Frontal cortex (tissue), 1 donor: ENCODE results near the gene RNF166. TPM values are rescaled to one million over a fixed set of nuclear protein-coding genes. Genes with fewer than 3 reads are reported as not detected.

ENCODE experiments used
- total RNA-seq: library from RNA; depleted of rRNA; stranded (reverse); fragments of >200 nt; gene quantifications from one replicate; pipeline ENCODE4 v1.2.3, GENCODE V29; 2014

The RNF166 gene
- total RNA-seq, 1 donor from 2014 or later: 10.2 TPM

Other genes starting within 250 kb of the RNF166 start
- gene ZC3H18, start 136.0 kb downstream of the RNF166 start, total RNA-seq: 13.9 TPM
- gene IL17C, start 67.8 kb downstream of the RNF166 start, total RNA-seq: not detected
- gene CYBA, start 55.4 kb downstream of the RNF166 start, total RNA-seq: 24.9 TPM
- gene MVD, start 43.3 kb downstream of the RNF166 start, total RNA-seq: 66.0 TPM
- gene SNAI3, start 19.9 kb downstream of the RNF166 start, total RNA-seq: not detected
- 15.1 TPM for gene CTU2, start 95 bp upstream of the RNF166 start, total RNA-seq
- gene PIEZO1, start 78.8 kb upstream of the RNF166 start, total RNA-seq: 4.1 TPM
- gene CDT1, start 97.4 kb upstream of the RNF166 start, total RNA-seq: 1.2 TPM
- gene APRT, start 105.5 kb upstream of the RNF166 start, total RNA-seq: 15.9 TPM
- gene GALNS, start 150.5 kb upstream of the RNF166 start, total RNA-seq: 5.7 TPM
- gene TRAPPC2L, start 150.7 kb upstream of the RNF166 start, total RNA-seq: 26.5 TPM
- gene PABPN1L, start 160.3 kb upstream of the RNF166 start, total RNA-seq: not detected